HG03520 (cell line): ENCODE measurements around the gene NYNRIN.
"Not testable (repeated sequence)": the region's sequence is repeated elsewhere in the genome, so short reads cannot be mapped to it uniquely, and the experiment has no call there.

Source experiments
- ATAC-seq: cut with Tn5 transposase; IDR thresholded peaks from one replicate; pipeline ENCODE4 v1.9.1; 2021; ENCODE audit warnings: mild to moderate bottlenecking, moderate library complexity; ENCODE audit not compliant: unreplicated experiment

Gene NYNRIN

DNA sequence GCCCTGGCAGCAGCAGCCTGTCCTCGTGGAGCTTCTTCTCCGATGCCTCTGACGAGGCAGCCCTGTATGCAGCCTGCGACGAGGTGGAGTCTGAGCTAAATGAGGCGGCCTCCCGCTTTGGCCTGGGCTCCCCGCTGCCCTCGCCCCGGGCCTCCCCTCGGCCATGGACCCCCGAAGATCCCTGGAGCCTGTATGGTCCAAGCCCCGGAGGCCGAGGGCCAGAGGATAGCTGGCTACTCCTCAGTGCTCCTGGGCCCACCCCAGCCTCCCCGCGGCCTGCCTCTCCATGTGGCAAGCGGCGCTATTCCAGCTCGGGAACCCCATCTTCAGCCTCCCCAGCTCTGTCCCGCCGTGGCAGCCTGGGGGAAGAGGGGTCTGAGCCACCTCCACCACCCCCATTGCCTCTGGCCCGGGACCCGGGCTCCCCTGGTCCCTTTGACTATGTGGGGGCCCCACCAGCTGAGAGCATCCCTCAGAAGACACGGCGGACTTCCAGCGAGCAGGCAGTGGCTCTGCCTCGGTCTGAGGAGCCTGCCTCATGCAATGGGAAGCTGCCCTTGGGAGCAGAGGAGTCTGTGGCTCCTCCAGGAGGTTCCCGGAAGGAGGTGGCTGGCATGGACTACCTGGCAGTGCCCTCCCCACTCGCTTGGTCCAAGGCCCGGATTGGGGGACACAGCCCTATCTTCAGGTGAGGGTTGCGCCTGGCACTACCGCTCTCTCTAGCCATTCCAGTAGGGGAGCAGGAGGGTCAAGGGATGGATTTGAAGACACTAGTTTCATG is 28.7 kb upstream of the NYNRIN start:
- no peak for ATAC-seq

DNA sequence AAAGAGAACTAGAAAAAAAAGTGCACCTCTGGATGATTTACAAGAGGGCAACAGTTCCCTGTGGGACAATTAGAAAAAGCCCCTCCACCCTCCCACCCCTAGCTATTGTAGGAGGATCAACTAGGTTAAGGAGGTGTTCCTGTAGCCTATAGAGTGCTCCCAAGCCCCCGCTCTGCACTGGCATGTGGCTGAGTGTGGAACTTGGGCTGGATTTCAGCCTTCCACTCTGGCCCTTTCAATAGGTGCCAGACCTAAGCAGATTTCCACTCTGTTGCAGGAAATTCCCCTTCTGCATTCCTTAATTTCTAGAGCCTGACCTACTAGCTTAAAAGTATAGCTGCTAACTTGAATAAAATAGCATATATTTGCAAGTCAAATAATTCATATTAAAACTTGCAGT is 28.1 kb upstream of the NYNRIN start:
- ATAC-seq = no peak

DNA sequence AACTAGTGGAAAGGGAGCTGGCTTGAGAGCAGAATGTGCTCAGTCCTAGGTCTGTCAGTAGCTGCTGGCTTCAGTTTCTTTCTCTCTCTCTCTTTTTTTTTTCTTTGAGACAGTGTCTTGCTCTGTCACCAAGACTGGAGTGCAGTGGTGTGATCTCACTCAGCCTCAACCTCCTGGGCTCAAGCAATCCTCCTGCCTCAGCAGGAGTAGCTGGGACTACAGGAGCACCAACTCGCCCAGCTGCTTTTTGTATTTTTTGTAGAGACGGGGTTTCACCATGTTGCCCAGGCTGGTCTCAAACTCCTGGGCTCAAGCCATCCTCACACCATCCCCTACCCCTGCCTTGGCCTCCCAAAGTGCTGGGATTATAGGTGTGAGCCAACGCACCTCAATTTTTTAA is 27.2 kb upstream of the NYNRIN start:
- not testable (repeated sequence) for ATAC-seq

DNA sequence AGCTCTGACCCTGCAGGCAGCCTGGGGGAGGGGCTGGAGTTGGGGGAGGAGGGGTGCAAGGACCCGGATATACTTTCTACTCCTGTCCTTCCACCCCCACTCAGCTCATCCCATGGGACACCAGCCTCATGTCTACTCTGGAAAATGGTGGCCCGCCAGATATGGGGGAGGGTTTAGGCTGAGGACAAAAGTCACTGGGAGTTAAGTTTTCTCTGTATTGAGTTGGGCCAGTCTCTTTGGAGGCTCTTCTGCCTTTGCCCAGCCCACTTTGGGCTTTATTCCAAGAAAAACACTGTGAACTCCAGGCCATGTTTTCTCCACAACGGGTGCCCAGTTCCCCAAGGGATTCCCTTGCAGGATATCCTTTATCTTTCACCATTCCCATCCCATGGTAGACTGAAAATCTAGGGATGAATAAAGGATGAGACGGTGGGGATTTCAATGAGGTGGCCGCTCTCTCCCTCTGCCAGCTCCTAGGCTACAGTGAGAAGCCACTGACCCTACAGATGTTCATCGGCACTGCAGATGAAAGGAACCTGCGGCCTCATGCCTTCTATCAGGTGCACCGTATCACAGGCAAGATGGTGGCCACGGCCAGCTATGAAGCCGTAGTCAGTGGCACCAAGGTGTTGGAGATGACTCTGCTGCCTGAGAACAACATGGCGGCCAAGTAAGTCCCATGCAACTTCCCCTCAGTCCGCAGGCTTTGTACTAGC is 25.9 kb upstream of the NYNRIN start:
- ATAC-seq = no peak

DNA sequence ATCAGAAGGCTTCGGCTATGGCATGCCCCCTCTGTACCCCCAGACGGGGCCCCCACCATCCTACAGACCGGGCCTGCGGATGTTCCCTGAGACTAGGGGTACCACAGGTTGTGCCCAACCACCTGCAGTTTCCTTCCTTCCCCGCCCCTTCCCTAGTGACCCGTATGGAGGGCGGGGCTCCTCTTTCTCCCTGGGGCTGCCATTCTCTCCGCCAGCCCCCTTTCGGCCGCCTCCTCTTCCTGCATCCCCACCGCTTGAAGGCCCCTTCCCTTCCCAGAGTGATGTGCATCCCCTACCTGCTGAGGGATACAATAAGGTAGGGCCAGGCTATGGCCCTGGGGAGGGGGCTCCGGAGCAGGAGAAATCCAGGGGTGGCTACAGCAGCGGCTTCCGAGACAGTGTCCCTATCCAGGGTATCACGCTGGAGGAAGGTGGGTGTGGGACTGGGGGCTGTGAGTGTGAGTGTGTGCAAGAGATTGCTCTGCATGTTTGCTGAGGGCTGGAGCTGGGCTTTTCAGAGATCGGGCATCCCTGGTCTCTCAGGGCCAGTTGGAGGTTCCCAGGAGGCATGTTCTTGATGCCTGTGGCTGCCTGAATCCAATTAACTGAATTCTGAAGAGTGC is 22.2 kb upstream of the NYNRIN start:
- no peak for ATAC-seq

DNA sequence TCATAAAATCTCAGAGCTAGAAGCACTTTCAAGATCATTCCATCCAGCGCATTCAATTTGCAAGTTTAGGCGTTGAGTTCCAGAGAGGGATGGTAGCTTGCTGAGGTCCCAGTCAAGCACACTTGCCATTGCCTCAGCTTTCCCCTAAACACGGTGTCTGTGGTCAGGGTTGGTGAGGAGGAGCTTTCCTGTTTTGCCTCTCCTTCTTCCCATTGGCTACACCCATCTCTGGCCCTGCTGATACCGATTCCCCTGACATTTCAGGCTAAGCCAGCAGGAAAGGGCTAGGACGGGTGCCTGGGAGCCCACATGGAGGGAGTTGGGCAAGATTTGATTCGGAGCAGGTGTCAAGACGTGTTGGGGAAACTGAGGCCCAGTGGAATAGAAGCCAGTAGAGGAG is 21.7 kb upstream of the NYNRIN start:
- no peak for ATAC-seq

DNA sequence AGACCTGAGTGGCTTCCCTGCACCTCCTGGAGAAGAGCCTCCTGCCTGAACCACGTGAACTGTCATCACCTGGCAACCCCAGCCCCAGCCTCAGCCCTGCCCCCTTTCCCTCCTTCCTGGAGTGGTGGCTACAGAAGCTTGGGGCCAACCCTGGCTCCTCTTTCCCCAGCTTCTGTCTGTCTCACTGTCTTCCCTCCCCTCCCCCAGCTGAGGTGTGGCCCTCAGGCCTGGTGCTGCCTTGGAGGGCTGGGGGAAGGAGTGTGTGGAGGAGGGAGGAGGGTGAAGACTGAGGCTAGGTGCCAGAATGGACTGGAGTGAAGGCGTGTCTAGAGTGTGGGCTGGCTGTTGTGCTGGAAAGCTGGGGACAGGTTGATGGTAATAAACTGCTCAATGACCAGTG is 21.1 kb upstream of the NYNRIN start:
- no peak for ATAC-seq

GRCh38 chr14:24378327-24378726 is 20.5 kb upstream of the NYNRIN start:
- ATAC-seq = no peak

DNA sequence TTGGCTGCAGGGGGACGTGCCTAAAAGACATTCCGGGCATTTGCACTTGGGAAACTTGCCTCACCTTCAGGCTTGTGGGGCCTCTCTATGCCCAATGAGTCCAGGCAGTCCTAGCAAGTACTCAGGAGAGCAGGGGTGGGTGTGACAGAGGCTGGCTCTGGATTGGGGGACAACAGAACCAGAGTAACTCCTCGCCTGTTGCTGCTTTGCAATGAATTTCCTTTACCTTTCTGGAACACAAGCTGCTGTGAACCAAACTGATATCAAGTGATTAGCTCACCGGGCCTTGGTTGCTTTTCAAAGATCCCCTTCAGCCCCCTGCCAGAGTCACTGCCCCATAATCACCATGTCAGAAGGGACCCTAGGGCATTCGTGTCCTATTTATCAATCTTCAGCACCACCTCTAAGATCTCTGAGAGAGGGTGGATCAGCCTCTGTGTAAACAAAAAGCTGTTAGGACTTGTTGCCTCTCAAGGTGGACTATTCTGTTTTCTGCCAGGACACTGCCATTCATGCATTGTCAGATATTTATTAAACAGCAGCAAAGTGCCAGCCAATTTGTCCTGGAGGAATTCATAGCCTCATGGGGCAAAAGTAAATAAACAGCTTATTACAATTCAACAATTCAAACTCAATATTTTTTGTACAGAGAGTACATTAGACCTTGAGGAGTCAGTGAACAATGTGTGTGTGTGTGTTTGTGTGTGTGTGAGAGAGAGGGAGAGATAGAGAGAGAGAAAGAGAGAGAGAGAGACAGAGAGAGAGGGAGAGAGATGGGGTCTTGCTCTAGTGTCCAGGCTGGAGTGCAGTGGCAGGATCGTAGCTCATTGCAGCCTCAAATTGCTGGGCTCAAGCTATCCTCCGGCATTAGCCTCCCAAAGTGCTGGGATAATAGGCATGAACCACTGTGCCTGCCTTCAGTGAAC is 19.6 kb upstream of the NYNRIN start:
- ATAC-seq = no peak

DNA sequence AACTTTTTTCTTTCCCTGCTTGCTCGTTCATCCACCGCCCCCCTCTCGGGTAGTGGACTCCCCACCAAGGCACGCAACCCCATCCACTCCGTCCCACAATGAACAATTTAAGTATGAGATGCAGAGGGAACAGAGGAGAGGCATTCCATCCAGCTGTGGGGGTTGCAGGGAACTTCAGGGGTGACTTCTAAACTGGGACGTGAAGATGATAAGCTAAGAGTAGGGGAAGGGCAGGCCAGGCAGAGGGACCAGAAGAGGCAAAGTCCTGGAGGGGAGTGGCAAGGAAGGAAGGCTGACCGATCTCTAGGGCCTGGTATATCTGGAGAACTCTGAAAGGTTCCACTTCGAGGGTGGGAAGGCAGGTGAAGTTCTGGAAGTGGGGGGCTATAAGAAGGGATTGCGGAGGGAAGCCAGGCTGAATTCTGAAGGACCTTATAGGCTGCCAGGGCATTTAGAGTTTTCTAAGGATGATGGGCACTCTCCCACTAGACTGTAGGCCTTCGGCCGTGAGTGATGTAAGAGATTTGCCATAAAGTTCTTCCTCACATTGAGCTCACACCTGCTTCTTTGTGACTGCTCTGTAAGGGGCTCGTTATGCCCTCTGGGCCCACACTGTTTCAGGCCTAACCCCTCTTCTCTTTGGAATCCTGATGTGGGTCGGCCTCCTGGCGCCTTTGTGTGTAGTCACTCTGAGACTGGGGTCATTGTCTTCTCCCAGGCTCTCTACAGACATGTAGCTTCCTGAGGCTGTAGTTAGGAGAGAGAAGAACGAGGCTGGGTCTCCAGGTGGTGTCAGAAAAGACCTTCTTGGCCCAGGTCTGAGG is 18.7 kb upstream of the NYNRIN start:
- ATAC-seq = no peak

DNA sequence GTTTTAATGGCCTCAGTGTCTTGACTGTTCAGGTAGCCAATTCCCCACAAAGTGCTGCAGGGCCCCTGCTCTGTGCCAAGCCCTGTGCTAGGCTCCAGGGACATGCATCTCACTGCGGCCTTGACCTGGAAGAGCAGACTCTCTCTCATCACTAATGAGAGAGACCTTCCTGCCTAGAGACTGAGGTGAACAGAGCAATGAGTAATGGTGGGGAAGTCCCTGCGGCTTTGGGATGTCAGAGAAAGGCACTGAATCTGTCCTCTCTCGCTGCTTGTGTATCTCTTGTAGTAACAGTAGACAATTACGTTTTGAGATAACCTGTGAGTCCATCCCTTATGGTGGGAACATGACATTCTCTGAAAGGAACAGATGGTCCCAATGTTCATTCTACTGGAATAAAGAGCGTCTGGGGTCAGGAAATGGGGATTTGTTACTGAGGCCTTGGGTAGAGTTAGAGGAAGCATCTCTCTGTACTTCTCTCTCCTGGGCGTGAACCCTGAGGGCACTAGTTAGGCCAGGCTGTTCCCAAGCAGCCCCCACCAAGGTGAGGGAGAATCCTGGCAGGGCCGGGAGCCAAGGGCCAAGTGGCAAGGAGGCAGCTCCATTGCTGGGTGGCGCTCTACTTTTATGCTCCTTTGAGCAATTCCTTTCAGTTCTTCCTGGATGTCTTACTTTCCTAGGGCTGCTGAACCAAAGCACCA is 17.3 kb upstream of the NYNRIN start:
- ATAC-seq = no peak

- no peak for ATAC-seq
These were observed 16.8 kb upstream of the NYNRIN start for GRCh38 chr14:24382064-24382371.

DNA sequence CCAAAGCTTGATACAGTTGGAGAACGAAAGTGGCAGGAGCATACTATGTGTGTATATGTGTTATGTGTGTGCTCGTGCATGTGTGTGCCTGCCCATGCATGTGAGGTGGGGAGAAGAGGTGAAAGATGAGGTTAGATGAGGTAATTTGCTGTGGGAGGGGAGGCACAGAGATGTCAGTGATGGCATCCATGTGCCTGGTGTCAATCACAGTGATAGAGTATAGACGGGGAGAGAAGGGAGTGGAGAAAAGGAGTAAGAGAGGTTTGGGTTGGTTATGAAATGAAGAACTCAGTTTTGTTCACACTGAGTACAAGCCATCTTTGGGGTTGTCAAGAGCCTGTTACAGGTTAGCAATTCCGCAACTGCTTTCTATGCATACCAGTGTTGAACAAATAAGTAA is 14.6 kb upstream of the NYNRIN start:
- ATAC-seq = no peak

- ATAC-seq = no peak
These were observed 13.3 kb upstream of the NYNRIN start for GRCh38 chr14:24385524-24385923.

GRCh38 chr14:24387009-24387345 is 11.8 kb upstream of the NYNRIN start:
- no peak for ATAC-seq

DNA sequence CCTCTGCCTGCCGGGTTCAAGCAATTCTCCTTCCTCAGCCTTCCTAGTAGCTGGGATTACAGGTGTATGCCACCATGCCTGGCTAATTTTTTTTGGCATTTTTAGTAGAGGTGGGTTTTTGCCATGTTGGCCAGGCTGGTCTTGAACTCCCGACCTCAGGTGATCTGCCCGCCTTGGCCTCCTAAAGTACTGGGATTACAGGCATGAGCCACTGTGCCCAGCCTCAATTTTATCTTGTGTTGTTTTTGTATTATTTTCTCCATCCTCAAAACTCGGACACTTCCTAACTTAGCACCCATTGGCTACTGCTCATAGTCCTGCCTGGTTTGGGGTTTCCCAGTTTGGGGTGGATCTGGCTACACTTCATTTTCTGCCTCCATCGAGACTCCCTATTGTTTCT is 11.2 kb upstream of the NYNRIN start:
- not testable (repeated sequence) for ATAC-seq

GRCh38 chr14:24388474-24389179 is 10.2 kb upstream of the NYNRIN start:
- ATAC-seq = no peak

DNA sequence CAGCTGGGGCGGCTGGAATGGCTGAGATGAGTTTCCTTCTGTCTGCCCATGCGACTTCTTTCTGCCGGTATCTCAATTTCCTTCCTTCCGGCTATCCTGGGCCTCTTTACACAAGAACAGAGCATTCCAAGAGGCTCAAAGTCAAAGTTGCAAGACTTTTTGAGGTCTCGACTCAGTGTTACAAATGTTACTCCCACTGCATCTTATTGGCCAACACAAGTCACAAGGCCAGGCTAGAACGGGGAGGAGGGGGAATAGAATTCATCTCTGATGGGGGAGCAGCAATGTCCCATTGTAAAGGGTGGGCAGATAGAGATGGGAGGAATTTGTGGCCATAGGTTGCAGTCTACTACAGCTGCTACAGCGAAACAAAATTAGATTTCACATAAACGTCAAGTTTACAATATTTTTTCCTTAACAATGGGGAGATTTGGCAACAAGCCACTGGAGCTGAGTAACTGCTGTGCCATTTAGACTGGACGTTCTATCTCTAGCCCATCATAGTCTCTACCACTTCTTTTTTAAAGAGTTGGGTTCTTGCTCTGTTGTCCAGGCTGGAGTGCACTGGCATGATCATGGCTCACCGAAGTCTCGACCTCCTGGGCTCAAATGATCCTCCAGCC is 9.5 kb upstream of the NYNRIN start:
- ATAC-seq = no peak
